GM12878 (cell line): ENCODE measurements around the gene TEX12. TPM values are rescaled to one million over a fixed set of nuclear protein-coding genes. Genes with fewer than 3 reads are reported as not detected.
A peak's percentile ranks its signal among the peaks of the same experiment; 100 is the strongest.

Source experiments
- CBX3 ChIP-seq: fragments of 200-600 bp; sonication (generic); IDR thresholded peaks from 2 replicates; pipeline ENCODE4 v1.6.1; 2016; ENCODE audit warnings: low read depth, borderline replicate concordance
- CREB1 ChIP-seq: IDR thresholded peaks from 2 replicates; pipeline ENCODE4 v1.6.1; 2012; ENCODE audit warnings: low read depth, mild to moderate bottlenecking, inconsistent platforms
- EZH2 ChIP-seq: IDR thresholded peaks from 2 replicates; pipeline ENCODE4 v1.6.1; 2012; ENCODE audit warnings: low read depth, mild to moderate bottlenecking, control low read depth, inconsistent platforms, low read length, borderline replicate concordance; ENCODE audit not compliant: control insufficient read depth
- FOS ChIP-seq: IDR thresholded peaks from 3 replicates; pipeline ENCODE4 v1.6.1; 2011; ENCODE audit warnings: borderline replicate concordance; ENCODE audit not compliant: insufficient read length; ENCODE audit errors: extremely low read depth
- GATAD2B ChIP-seq: fragments of 450-650 bp; conservative IDR thresholded peaks from 2 replicates; pipeline ENCODE4 v1.6.1; 2017; ENCODE audit warnings: low read depth, mild to moderate bottlenecking, moderate library complexity
- IKZF2 ChIP-seq, 2 experiments: fragments of 450-650 bp; IDR thresholded peaks; 2 replicates each; pipeline ENCODE4 v1.6.1; 2017; ENCODE audit warnings: mild to moderate bottlenecking in 2 of 2, moderate library complexity in 2 of 2
- JUNB ChIP-seq: IDR thresholded peaks from 2 replicates; pipeline ENCODE4 v1.6.1; 2016; ENCODE audit warnings: antibody characterized with exemption, mild to moderate bottlenecking
- MEF2B ChIP-seq: fragments of 450-650 bp; IDR thresholded peaks from 2 replicates; pipeline ENCODE4 v1.6.1; 2018; ENCODE audit warnings: mild to moderate bottlenecking, moderate library complexity; ENCODE audit not compliant: partially characterized antibody, poor library complexity, severe bottlenecking
- MTA3 ChIP-seq: IDR thresholded peaks from 2 replicates; pipeline ENCODE4 v1.6.1; 2012; ENCODE audit warnings: low read length, inconsistent platforms, borderline replicate concordance
- MYC ChIP-seq: IDR thresholded peaks from 2 replicates; pipeline ENCODE4 v1.6.1; 2011; ENCODE audit warnings: mild to moderate bottlenecking, low read length, moderate library complexity, inconsistent platforms; ENCODE audit not compliant: insufficient read depth, insufficient replicate concordance, insufficient read length, severe bottlenecking
- NR2C1 ChIP-seq: fragments of 450-650 bp; IDR thresholded peaks from 2 replicates; pipeline ENCODE4 v1.6.1; 2017; ENCODE audit warnings: antibody characterized with exemption, mild to moderate bottlenecking, moderate library complexity
- NR2F1 ChIP-seq: fragments of 450-650 bp; conservative IDR thresholded peaks from 2 replicates; pipeline ENCODE4 v1.6.1; 2017; ENCODE audit warnings: mild to moderate bottlenecking
- NRF1 ChIP-seq: conservative IDR thresholded peaks from 2 replicates; pipeline ENCODE4 v1.6.1; 2011; ENCODE audit warnings: mild to moderate bottlenecking, low read depth, low read length, improper control_type of control experiment
- PAX8 ChIP-seq: fragments of 450-650 bp; IDR thresholded peaks from 2 replicates; pipeline ENCODE4 v1.6.1; 2017; ENCODE audit warnings: mild to moderate bottlenecking, moderate library complexity
- POLR2A ChIP-seq: IDR thresholded peaks from 2 replicates; pipeline ENCODE4 v1.6.1; 2011; ENCODE audit warnings: low read depth, mild to moderate bottlenecking, low read length
- RAD51 ChIP-seq: fragments of 450-650 bp; IDR thresholded peaks from 2 replicates; pipeline ENCODE4 v1.6.1; 2016; ENCODE audit warnings: moderate library complexity, mild to moderate bottlenecking, inconsistent platforms
- RBBP5 ChIP-seq: fragments of 200-600 bp; sonication (generic); conservative IDR thresholded peaks from 2 replicates; pipeline ENCODE4 v1.6.1; 2016
- SP1 ChIP-seq: IDR thresholded peaks from one replicate; pipeline ENCODE4 v1.6.1; 2011; ENCODE audit warnings: low read depth, low read length
- TCF3 ChIP-seq: IDR thresholded peaks from 2 replicates; pipeline ENCODE4 v1.6.1; 2012; ENCODE audit warnings: low read depth, mild to moderate bottlenecking, low read length, borderline replicate concordance; ENCODE audit not compliant: insufficient read depth
- ZNF384 ChIP-seq: IDR thresholded peaks from 2 replicates; pipeline ENCODE4 v1.6.1; 2012; ENCODE audit warnings: low read depth, mild to moderate bottlenecking, low read length, improper control_type of control experiment, borderline replicate concordance
- polyA plus RNA-seq, 11 experiments: library from polyadenylated mRNA; depleted of rRNA in 4 of 11; unstranded in 6 of 11; stranded (reverse) in 5 of 11; fragments of >200 nt; fragmentation: Nextera tagmentation in 4 of 11; fragmentation: Illumina TruSeq in 1 of 11; extraction: Ambion mirVana in 4 of 11; extraction: Trizol in 1 of 11; gene quantifications; 1 replicate in 1 of 11; 2 replicates in 10 of 11; pipeline versions ENCODE4 v1.2.1 to v1.2.3, GENCODE V29; 2011 to 2016; ENCODE audit warnings: inconsistent platforms in 2 of 11, missing spikeins in 2 of 11, low read depth in 1 of 11
- total RNA-seq, 4 experiments: library from RNA; depleted of rRNA in 3 of 4; stranded (reverse); fragments of >200 nt in 3 of 4; fragmentation: Illumina TruSeq in 1 of 4; extraction: Trizol in 1 of 4; gene quantifications; 2 replicates each; pipeline versions ENCODE4 v1.2.1 to v1.2.3, GENCODE V29; 2013 to 2021
- TF ChIP-seq, protein P1 (sequence below): fragments of 450-650 bp; IDR thresholded peaks from 2 replicates; pipeline ENCODE4 v1.6.1; 2016; ENCODE audit warnings: mild to moderate bottlenecking, moderate library complexity, borderline replicate concordance
- TF ChIP-seq, protein P2 (sequence below): IDR thresholded peaks from 2 replicates; pipeline ENCODE4 v1.6.1; 2011; ENCODE audit warnings: borderline replicate concordance, low read depth, mild to moderate bottlenecking, moderate library complexity, mixed read lengths, low read length; ENCODE audit not compliant: insufficient read depth; ENCODE audit errors: extremely low read length
- TF ChIP-seq, protein P3 (sequence below): IDR thresholded peaks from 2 replicates; pipeline ENCODE4 v1.6.1; 2012; ENCODE audit warnings: low read length, inconsistent platforms
- TF ChIP-seq, protein P4 (sequence below): IDR thresholded peaks from 2 replicates; pipeline ENCODE4 v1.6.1; 2011; ENCODE audit warnings: borderline replicate concordance, low read depth, mild to moderate bottlenecking, moderate library complexity, low read length; ENCODE audit not compliant: insufficient read depth, poor library complexity, severe bottlenecking

The TEX12 gene
- total and polyA plus RNA-seq, 10 of the 15 experiments (the other 5 are each of a cell fraction or from before 2014, with no cell fraction given), result 0.11 to 1.3 (median 0.40) TPM; not detected in 2

DNA sequence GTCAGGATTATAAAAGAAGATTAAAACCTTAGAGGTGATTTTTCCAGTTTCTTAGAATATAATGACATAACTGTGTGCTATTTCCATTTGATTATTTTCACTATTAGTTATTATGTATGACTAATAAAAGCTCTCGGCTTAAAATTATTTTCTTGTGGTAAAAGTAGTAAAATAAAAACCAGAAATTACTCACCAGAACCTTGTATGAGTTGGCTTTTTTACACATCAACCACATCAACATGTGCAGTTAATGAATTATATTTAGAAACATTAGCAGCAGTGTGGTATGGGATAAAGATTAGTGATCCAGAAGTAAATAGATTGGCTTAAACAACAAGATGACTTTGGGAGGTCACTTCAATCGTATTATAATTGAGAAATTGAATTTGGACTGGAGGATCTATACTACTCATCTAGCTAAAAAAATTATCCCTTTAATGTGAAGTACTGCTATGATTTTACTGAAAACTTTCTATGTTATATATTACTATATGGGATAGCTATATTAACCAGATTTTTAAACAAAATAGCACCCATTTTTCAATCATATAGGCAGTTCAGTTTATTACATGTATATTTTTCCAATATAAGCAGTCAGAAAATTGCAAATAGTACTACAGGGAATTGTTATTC lies 5.3 kb downstream of the TEX12 start (continued):
- TF ChIP-seq TCF3 (no peak), CREB1 (peak; percentile 23; the same call in 1 of the 2 replicates), FOS (no peak), RBBP5 (no peak), IKZF2 (IDR thresholded peaks at IDR 0.05) (peak; percentile 34 to 41; a peak in 2 of 4 replicates), JUNB (peak; percentile 100), MTA3 (peak; percentile 83), RAD51 (no peak), POLR2A (no peak), ZNF384 (no peak), MYC (no peak), NR2C1 (no peak), GATAD2B (no peak), MEF2B (peak; percentile 78), NR2F1 (peak; percentile 54; the same call in 1 of the 2 replicates), CBX3 (no peak), NRF1 (no peak), SP1 (no peak), EZH2 (no peak), PAX8 (no peak)
- TF ChIP-seq, protein P1, sequence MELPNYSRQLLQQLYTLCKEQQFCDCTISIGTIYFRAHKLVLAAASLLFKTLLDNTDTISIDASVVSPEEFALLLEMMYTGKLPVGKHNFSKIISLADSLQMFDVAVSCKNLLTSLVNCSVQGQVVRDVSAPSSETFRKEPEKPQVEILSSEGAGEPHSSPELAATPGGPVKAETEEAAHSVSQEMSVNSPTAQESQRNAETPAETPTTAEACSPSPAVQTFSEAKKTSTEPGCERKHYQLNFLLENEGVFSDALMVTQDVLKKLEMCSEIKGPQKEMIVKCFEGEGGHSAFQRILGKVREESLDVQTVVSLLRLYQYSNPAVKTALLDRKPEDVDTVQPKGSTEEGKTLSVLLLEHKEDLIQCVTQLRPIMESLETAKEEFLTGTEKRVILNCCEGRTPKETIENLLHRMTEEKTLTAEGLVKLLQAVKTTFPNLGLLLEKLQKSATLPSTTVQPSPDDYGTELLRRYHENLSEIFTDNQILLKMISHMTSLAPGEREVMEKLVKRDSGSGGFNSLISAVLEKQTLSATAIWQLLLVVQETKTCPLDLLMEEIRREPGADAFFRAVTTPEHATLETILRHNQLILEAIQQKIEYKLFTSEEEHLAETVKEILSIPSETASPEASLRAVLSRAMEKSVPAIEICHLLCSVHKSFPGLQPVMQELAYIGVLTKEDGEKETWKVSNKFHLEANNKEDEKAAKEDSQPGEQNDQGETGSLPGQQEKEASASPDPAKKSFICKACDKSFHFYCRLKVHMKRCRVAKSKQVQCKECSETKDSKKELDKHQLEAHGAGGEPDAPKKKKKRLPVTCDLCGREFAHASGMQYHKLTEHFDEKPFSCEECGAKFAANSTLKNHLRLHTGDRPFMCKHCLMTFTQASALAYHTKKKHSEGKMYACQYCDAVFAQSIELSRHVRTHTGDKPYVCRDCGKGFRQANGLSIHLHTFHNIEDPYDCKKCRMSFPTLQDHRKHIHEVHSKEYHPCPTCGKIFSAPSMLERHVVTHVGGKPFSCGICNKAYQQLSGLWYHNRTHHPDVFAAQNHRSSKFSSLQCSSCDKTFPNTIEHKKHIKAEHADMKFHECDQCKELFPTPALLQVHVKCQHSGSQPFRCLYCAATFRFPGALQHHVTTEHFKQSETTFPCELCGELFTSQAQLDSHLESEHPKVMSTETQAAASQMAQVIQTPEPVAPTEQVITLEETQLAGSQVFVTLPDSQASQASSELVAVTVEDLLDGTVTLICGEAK, result no peak
- TF ChIP-seq, protein P2, sequence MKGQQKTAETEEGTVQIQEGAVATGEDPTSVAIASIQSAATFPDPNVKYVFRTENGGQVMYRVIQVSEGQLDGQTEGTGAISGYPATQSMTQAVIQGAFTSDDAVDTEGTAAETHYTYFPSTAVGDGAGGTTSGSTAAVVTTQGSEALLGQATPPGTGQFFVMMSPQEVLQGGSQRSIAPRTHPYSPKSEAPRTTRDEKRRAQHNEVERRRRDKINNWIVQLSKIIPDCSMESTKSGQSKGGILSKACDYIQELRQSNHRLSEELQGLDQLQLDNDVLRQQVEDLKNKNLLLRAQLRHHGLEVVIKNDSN, result no peak
- TF ChIP-seq, protein P3, sequence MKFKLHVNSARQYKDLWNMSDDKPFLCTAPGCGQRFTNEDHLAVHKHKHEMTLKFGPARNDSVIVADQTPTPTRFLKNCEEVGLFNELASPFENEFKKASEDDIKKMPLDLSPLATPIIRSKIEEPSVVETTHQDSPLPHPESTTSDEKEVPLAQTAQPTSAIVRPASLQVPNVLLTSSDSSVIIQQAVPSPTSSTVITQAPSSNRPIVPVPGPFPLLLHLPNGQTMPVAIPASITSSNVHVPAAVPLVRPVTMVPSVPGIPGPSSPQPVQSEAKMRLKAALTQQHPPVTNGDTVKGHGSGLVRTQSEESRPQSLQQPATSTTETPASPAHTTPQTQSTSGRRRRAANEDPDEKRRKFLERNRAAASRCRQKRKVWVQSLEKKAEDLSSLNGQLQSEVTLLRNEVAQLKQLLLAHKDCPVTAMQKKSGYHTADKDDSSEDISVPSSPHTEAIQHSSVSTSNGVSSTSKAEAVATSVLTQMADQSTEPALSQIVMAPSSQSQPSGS, result peak; percentile 99
- TF ChIP-seq, protein P4, sequence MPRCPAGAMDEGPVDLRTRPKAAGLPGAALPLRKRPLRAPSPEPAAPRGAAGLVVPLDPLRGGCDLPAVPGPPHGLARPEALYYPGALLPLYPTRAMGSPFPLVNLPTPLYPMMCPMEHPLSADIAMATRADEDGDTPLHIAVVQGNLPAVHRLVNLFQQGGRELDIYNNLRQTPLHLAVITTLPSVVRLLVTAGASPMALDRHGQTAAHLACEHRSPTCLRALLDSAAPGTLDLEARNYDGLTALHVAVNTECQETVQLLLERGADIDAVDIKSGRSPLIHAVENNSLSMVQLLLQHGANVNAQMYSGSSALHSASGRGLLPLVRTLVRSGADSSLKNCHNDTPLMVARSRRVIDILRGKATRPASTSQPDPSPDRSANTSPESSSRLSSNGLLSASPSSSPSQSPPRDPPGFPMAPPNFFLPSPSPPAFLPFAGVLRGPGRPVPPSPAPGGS, result peak; percentile 74
